GM19025 (cell line): Measurements from ENCODE around the gene PTPRM.

Experiments used
- ATAC-seq: cut with Tn5 transposase; IDR thresholded peaks from one replicate; pipeline ENCODE4 v1.9.1; 2021; ENCODE audit warnings: mild to moderate bottlenecking, low read depth, moderate library complexity; ENCODE audit not compliant: unreplicated experiment

PTPRM gene

GRCh38 chr18:8389391-8390340, 822.5 kb downstream of the PTPRM start:
- ATAC-seq = no peak

DNA sequence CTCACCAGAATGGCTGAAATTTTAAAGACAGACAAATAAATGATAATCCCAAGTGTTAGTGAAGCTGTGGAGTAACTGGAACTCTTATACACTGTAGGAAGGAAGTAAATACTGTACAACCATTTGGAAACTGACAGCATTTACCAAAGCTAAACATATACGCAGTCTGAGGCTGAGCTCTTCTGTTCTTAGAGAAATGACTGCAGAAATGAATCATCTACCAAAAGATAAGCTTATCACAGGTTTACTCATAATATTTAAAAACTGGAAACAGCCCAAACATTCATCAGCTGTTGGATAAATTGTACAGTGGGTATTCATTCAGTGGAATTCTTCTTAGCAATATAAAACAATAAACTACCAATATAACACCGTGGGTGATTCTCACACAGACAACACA, 824.0 kb downstream of the PTPRM start:
- ATAC-seq = no peak

DNA sequence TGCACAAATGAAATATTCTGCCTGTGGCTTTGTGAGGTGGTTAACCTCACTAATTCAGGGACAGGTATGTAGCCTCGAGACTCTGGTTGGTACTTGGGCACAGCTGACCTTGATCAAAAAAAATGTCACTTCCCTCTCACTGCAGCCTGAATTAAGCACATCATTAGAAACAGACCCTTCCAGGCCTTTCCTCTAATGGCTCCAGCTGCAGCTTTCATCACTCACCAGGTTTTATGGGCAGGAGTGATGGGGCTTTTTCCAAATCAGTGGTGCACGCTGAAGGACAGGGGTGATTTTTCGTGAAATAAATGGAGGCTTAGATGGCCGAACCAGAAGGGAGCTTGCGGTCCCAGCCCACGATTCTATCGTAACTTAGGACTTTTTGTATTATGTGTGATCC, 829.1 kb downstream of the PTPRM start:
- no peak for ATAC-seq

DNA sequence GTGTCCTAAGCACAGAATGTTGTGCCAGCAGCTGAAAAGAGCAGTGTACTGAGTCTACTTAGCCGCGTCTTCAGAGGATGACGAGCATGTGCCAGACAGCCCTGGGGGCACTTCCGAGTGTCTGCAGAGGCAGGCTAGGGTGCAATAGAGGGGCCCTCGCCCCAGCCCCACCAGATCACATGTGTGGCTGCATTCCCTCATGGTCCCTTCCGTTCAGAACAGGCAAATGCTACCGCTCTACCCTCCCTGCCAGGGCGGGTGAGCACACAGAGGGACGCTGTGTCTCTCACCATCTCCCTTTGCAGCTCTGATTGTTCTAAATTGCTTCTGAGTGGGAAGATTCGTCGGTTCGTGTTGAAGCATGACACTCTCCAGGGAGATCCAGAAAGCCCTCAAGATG, 829.9 kb downstream of the PTPRM start:
- ATAC-seq = no peak

DNA sequence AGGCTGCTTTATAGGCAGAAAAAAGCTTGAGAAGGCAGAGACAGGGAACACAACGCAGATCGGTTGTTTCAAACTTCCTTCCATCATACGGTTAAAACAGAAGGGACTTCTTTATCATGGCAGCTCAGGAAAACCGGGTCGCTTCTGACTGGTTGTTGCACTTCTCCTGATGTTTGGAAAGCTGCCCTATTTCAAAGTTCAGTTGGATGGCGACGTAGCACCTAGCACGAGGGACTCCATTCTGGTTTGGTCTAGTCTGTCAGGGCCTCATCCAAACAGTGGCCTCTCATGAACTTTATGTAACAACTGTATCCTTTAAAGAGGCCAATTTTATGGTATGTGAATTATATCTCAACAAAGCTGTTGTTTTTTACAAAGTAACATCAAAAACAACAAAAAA, 832.0 kb downstream of the PTPRM start:
- ATAC-seq = no peak

GRCh38 chr18:8400193-8400752, 833.2 kb downstream of the PTPRM start:
- ATAC-seq = no peak

DNA sequence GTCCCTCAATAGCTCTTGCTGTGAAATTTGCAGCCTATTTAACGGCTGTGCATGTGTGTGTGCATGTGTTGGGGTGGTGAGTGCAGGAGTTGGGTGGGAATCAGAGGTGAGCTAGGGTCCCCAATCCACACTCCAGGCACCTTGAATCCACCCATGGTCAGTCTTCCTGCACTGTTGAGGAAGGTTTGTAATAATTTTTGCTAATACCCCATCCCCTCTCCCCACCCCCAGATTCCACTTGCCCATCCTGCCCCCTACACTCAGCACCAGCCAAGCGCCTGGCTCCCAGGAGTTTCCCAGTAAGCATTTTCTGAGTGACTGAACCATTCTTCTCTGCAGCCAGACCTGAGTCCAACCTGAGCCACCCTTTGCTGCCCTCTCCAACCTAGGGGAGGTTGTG, 833.7 kb downstream of the PTPRM start:
- ATAC-seq = no peak

DNA sequence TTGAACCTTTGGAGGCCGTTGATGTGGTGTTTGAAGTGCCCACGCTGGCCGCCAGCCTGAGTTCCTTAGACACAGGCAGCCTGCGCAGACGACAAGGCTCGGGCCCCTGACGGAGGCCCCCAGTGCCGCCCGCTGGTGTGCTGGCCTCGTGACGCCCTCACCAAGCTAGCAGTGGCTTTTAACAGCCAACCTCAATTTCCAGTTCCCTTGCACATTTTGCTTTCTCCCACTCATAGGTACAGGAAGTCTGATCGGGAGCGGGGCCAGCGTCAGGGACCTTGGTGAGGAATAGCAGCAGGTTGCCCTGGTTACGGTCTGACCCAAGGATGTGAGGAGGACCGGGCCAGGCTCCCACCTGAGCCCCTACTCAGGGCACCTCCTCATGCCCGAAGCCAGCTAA, 834.5 kb downstream of the PTPRM start:
- no peak for ATAC-seq

GRCh38 chr18:8402237-8402636, 835.1 kb downstream of the PTPRM start:
- ATAC-seq = no peak

DNA sequence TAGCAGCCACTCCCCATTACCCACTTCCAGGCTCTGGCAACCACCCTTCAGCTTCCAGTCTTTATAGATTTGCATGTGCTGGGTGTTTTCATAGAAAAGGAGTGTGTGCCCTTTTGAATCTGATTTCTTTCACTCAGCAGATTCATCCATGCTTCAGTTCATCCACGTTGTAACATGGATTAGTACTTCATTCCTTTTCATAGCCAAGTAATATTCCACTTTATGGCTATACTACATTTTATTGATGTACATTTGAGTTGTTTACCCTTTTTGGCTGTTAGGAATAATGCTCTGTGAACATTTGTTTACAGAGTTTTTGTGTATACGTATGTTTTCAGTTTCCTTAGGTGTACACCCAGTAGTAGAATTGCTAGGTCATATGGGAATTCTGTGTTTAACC, 836.6 kb downstream of the PTPRM start:
- ATAC-seq = no peak

- no peak for ATAC-seq
These were observed 839.2 kb downstream of the PTPRM start for GRCh38 chr18:8406186-8406867.

DNA sequence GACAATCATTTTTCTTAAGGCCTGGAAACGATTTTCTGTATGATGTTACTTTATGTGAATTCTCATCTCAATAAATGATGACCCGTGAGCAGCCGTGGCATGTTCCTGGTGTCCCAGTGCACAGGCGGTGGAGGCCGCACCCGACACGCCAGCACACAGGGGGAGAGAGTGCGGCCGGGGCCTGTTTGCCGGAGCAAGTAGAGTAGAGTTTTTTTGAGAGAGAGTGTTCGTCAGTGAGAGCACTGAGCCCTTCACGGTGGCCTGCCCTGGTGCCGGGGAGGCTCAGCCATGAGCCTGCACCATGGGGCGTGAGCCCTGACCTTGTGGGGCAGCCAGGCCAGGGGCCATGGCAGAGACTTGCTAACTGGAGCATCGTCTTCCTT, 839.7 kb downstream of the PTPRM start:
- ATAC-seq = no peak

- ATAC-seq = no peak
These were observed 842.0 kb downstream of the PTPRM start for GRCh38 chr18:8409151-8409550.

GRCh38 chr18:8411492-8411891, 844.4 kb downstream of the PTPRM start:
- ATAC-seq = no peak

- ATAC-seq = no peak
These were observed 845.0 kb downstream of the PTPRM start for GRCh38 chr18:8412117-8412516.

DNA sequence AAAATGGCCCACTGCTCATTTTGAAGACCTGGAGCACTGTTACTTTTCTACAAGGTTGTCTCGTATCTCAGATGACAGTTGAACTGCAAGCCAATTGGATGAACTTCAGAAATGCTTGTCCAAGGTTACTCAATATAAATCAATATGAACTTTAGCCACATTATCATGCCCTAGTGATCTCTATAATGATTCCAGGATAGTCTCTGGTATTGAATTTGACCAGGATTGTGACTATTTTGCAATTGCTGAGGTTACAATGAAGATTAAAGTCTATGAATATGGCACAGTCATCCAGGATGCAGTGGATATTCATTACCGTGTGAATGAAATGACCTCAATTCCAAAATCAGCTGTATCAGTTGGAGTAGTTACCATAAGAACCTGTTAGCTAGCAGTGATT, 846.1 kb downstream of the PTPRM start:
- no peak for ATAC-seq

DNA sequence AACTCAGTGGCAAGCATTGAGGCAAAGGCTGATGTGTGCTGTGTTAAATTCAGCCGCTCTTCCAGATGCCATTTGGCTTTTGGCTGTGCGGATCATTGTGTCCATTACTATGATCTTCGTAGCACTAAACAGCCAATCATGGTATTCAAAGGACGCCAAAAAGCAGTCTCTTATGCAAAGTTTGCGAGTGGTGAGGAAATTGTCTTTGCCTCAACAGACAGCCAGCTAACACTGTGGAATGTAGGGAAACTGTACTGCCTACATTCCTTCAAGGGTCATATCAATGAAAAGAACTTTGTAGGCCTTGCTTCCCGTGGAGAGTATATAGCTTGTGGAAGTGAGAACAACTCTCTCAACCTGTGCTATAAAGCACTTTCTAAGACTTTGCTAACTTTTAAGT, 846.6 kb downstream of the PTPRM start:
- ATAC-seq = no peak

DNA sequence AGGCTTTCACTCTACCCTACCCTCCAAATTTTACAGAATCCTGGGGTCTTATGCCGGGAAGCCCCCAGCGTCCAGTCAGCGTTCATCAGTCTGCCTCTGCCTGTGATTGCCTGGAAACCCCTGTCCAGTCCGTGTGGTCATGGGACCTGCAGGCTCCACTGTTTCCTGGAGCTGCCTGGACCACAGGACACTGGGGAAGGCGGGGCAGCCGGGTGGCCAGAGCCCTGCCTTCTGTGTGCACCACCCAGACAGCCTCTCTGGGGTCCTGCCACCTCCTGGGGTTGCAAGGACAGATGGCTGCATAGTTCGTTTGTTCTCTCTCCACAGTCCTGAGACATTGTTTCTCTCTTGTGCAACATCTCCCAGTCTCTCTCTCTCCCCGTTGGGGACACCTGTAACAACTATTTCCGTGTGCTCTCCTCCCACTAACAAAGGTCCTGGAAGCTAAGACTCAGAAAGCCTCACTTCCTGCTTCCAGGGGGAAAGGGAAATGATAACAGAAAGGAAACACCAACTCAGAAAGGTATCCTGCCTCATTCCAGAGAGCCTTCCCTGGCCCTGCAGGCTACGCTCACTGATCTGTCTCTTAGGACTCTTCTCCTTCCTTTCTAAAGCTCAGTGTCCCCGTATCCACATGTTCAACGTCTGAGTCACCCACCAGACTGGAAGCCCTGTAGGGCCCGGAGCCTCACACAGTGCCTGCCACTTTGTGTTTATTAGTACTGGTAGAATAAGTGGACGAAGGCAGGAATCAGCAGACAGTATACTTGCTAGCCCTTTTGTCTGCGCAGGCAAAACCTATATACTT, 849.3 kb downstream of the PTPRM start:
- ATAC-seq = no peak

GRCh38 chr18:8422391-8422790, 855.3 kb downstream of the PTPRM start:
- ATAC-seq = no peak

DNA sequence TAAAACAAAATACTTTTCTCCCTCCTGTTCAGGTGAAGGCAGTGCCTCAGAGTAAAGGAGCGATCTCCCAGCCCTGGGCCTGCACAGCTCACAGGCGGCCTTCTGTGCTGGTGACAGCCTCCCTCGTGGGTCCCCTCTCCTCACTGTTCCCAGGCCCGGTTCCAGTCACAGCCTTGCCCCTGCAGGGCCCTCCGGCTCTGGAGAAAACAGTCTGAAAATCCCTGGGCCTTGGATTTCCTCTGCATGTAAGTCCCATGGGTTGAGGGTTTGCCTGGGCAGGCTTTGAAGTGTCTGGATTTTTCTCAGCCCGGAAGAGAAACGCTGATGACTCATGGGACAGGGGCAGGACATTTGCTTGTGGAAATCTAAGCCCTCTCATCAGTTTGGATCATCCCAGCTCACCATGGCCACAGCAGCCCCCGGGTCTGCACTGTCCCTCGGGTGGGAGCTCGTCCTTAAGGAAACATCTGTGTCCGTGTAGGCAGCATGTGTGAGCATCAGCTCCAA, 856.0 kb downstream of the PTPRM start:
- no peak for ATAC-seq

DNA sequence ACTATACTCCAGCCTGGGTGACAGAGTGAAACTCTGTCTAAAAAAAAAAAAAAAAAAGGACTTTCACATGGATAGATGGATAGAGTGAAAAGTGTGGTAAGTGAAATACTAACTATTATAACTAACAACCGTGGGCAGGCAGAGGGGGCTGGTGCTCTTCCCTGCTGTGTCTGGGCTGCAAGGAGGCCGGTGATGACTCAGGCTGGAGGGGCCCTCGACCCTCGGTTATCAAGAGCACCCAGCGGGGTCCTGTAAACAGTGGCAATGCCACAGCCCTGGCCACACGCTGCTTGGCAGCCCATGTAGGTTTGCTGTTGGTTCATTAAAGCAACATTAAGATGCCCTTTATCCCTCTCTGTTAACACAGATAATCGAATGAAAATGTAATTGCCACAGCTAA, 857.4 kb downstream of the PTPRM start:
- no peak for ATAC-seq
